ENCODE data around the gene KLHDC9.

Gene KLHDC9

GRCh38 chr1:161130266-161130665 is 32.1 kb downstream of the KLHDC9 start:
- H3K27me3 Mint-ChIP-seq, result no peaks in the 10 kb centered on the region
- no peaks in the 10 kb centered on the region for H3K9me3 Mint-ChIP-seq
- H3K27ac Mint-ChIP-seq, result peak overlapping the region; percentile 15
- H3K4me3 Mint-ChIP-seq, result no peak overlapping the region
- H3K36me3 Mint-ChIP-seq, result peaks cover 28% of the 10 kb centered on the region
- H3K4me1 Mint-ChIP-seq, result peaks cover 65% of the 10 kb centered on the region

GRCh38 chr1:161131523-161132409 is 33.6 kb downstream of the KLHDC9 start:
- H3K27ac Mint-ChIP-seq, result peak overlapping the region; percentile 97
- peaks cover 21% of the 10 kb centered on the region for H3K36me3 Mint-ChIP-seq
- H3K4me1 Mint-ChIP-seq, result peaks cover 60% of the 10 kb centered on the region
- H3K4me3 Mint-ChIP-seq, result no peak overlapping the region
- no peaks in the 10 kb centered on the region for H3K9me3 Mint-ChIP-seq
- no peaks in the 10 kb centered on the region for H3K27me3 Mint-ChIP-seq

GRCh38 chr1:161132410-161133219 is 34.5 kb downstream of the KLHDC9 start, which contains the start of gene DEDD:
TSS of gene DEDD (minus strand) at chr1:161132667. CDS start at chr1:161124462, 8,205 bp downstream.
- H3K4me3 Mint-ChIP-seq, result no peak within 1 kb of the TSS
- no peaks in the 10 kb centered on the region for H3K27me3 Mint-ChIP-seq

DNA sequence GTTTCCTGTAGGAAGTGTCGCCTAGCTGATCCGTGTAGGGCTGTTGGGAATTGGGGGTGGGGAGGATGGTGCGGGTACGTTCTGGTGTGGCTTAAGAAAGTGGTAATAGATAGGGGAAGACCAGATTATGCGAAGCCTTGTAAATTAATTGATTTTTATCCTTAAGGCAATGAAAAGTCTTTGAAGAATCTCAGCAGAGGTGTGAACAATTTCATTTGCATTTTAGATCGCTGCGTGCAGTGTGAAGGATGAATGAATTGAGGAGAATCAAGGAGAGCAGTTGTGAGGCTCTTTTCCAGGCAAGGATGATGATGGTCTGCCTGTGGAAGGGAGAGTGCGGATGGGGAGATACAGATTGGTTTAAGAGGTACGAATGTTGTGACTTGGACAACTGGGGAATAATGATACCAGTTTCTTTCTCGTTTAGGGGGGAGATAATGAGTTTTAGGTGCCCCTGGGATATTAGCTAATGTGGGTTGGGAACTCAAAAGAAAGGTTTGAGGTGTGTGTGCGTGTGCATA is 35.1 kb downstream of the KLHDC9 start:
- Mint-ChIP-seq H3K4me3 (no peak overlapping the region), H3K4me1 (peaks cover 46% of the 10 kb centered on the region), H3K9me3 (no peaks in the 10 kb centered on the region), H3K27ac (no peak overlapping the region), H3K27me3 (no peaks in the 10 kb centered on the region), H3K36me3 (peaks cover 12% of the 10 kb centered on the region)

More at GRCh38 chr1:161132410-161133219, 34.5 kb downstream of the KLHDC9 start, which contains the start of gene DEDD:
- Mint-ChIP-seq H3K4me1 (peaks cover 52% of the 10 kb centered on the region), H3K9me3 (no peaks in the 10 kb centered on the region), H3K36me3 (peaks cover 15% of the 10 kb centered on the region), H3K27ac (peak within 1 kb of the TSS; percentile 97)

DNA sequence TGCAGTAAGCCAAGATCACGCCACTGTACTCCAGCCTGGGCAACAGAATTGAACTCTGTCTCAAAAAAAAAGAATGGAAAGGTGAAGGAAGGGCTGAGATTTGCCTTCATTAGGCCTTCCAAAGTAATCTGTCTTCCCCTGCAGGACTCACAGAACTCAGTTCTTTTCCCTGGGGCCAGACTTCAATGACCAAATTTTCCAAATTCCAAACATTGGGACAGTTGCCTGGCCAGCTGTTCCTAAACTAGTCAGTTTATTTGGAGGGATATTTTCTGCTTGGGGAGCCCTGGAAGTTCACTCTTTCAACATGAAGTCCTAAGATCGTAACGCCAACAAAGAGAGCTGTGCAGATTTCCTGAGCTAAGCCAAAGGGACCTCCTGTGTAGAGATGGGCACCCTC is 39.7 kb downstream of the KLHDC9 start:
- no peaks in the 10 kb centered on the region for H3K27me3 Mint-ChIP-seq
- no peak overlapping the region for H3K4me3 Mint-ChIP-seq
- no peak overlapping the region for H3K27ac Mint-ChIP-seq
- no peaks in the 10 kb centered on the region for H3K36me3 Mint-ChIP-seq
- peaks cover 13% of the 10 kb centered on the region for H3K4me1 Mint-ChIP-seq
- H3K9me3 Mint-ChIP-seq, result no peaks in the 10 kb centered on the region

- H3K36me3 Mint-ChIP-seq, result no peaks in the 10 kb centered on the region
- no peaks in the 10 kb centered on the region for H3K27me3 Mint-ChIP-seq
- H3K27ac Mint-ChIP-seq, result peak overlapping the region; percentile 76
- H3K4me3 Mint-ChIP-seq, result no peak overlapping the region
- H3K4me1 Mint-ChIP-seq, result peaks cover 13% of the 10 kb centered on the region
- no peaks in the 10 kb centered on the region for H3K9me3 Mint-ChIP-seq
These were observed 40.3 kb downstream of the KLHDC9 start for GRCh38 chr1:161138431-161138830.

DNA sequence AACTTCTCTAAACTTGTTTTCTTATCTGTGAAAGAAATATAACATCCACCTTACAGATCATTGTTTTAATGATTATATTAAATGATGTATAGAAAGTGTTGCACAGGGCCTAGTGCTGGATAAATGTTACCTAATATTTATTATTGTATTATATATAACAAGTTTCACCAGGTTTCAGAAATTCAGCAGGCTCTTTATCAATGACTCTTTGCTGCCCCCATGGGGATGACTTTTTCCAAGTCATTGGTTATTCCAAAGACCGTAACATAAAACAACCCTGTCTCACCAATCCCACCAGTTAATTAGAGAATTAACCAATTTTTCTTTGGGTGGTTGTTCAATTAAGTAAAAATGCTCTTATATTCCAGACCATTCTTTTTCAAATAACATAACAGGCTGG is 41.6 kb downstream of the KLHDC9 start:
- Mint-ChIP-seq H3K4me3 (no peak overlapping the region), H3K9me3 (no peaks in the 10 kb centered on the region), H3K36me3 (no peaks in the 10 kb centered on the region), H3K27ac (no peak overlapping the region), H3K27me3 (no peaks in the 10 kb centered on the region), H3K4me1 (peaks cover 13% of the 10 kb centered on the region)

DNA sequence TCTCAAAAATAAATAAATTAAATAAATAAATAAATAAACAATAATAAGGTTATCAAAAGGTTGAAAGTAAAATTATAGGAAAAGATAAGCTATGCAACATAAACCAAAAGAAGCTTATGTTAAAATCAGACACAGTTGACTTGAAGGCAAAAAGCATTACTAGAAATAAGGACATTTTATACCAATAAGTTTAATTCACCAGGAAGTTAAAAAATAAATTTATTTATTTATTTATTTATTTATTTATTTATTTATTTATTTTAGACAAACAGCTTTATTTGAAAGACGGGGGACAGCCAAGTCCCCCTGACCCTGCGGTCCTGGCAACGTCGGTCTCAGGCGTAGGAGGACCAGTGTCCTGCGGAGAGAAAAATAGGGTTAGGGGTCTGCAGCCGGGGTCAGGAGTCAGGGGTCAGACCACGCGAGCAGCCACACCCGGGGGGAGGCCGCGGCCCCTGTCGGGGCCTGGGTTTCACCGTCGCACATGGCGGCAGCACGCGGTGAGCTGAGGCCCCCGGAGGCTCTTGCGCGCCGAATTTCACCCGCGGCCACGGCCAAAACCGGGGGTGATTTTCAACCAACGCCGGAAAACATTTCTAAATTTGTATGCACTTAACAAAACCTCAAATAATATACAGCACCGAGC is 42.7 kb downstream of the KLHDC9 start:
- H3K27me3 Mint-ChIP-seq, result no peaks in the 10 kb centered on the region
- H3K4me1 Mint-ChIP-seq, result peaks cover 8% of the 10 kb centered on the region
- no peak overlapping the region for H3K4me3 Mint-ChIP-seq
- no peaks in the 10 kb centered on the region for H3K9me3 Mint-ChIP-seq
- no peak overlapping the region for H3K27ac Mint-ChIP-seq
- H3K36me3 Mint-ChIP-seq, result no peaks in the 10 kb centered on the region

- H3K4me1 Mint-ChIP-seq, result no peaks in the 10 kb centered on the region
- H3K27me3 Mint-ChIP-seq, result no peaks in the 10 kb centered on the region
- no peaks in the 10 kb centered on the region for H3K36me3 Mint-ChIP-seq
- no peak overlapping the region for H3K4me3 Mint-ChIP-seq
- H3K9me3 Mint-ChIP-seq, result no peaks in the 10 kb centered on the region
- no peak overlapping the region for H3K27ac Mint-ChIP-seq
These were observed 47.7 kb downstream of the KLHDC9 start for GRCh38 chr1:161145832-161146231.

Data from activated naive CD4-positive, alpha-beta T cell treated with anti-CD3 and anti-CD28 coated beads, Interleukin-2, amount 50 U/mL, for 24 hours (primary cell).